ENCODE data around the gene CHP1.
"Not testable (repeated sequence)": the region's sequence is repeated elsewhere in the genome, so short reads cannot be mapped to it uniquely, and the experiment has no call there.

CHP1 gene

GRCh38 chr15:41291065-41291631 is 60.1 kb downstream of the CHP1 start:
- no peak for DNase-seq (ENCODE audit: low read depth in 2 of 2)

- no peak for DNase-seq (ENCODE audit: low read depth in 2 of 2)
These were observed 61.5 kb downstream of the CHP1 start for GRCh38 chr15:41292521-41292920.

GRCh38 chr15:41301139-41301538 is 70.1 kb downstream of the CHP1 start:
- DNase-seq (ENCODE audit: low read depth in 2 of 2): not testable (repeated sequence)

GRCh38 chr15:41301587-41301986 is 70.5 kb downstream of the CHP1 start:
- no peak for DNase-seq (ENCODE audit: low read depth in 2 of 2)

GRCh38 chr15:41304149-41304770 is 73.2 kb downstream of the CHP1 start:
- no peak for DNase-seq (ENCODE audit: low read depth in 2 of 2)

GRCh38 chr15:41307679-41308078 is 76.6 kb downstream of the CHP1 start:
- DNase-seq (ENCODE audit: low read depth in 2 of 2): no peak

- no peak for DNase-seq (ENCODE audit: low read depth in 2 of 2)
These were observed 78.3 kb downstream of the CHP1 start for GRCh38 chr15:41309226-41309905.

GRCh38 chr15:41320805-41321330 is 89.8 kb downstream of the CHP1 start:
- not testable (repeated sequence) for DNase-seq (ENCODE audit: low read depth in 2 of 2)

- no peak for DNase-seq (ENCODE audit: low read depth in 2 of 2)
These were observed 92.5 kb downstream of the CHP1 start for GRCh38 chr15:41323611-41324010.

- DNase-seq (ENCODE audit: low read depth in 2 of 2): no peak
These were observed 100.2 kb downstream of the CHP1 start for GRCh38 chr15:41331281-41331680.
